GM21737 (cell line): Measurements from ENCODE around the gene SLC49A3.
"Not testable (repeated sequence)": the region's sequence is repeated elsewhere in the genome, so short reads cannot be mapped to it uniquely, and the experiment has no call there.

Experiments used
- ATAC-seq: cut with Tn5 transposase; IDR thresholded peaks from one replicate; pipeline ENCODE4 v1.9.1; 2021; ENCODE audit warnings: mild to moderate bottlenecking, moderate library complexity; ENCODE audit not compliant: unreplicated experiment

SLC49A3 gene

GRCh38 chr4:681736-682451 is 7.1 kb downstream of the SLC49A3 start:
- no peak for ATAC-seq

- no peak for ATAC-seq
Observed at GRCh38 chr4:680928-681645, 7.9 kb downstream of the SLC49A3 start.

- ATAC-seq: no peak
Observed at GRCh38 chr4:680551-680927, 8.4 kb downstream of the SLC49A3 start.

- no peak for ATAC-seq
Observed at GRCh38 chr4:680091-680490, 8.9 kb downstream of the SLC49A3 start.

GRCh38 chr4:679629-680028 is 9.3 kb downstream of the SLC49A3 start:
- ATAC-seq: no peak

- no peak for ATAC-seq
Observed at GRCh38 chr4:679104-679481, 9.9 kb downstream of the SLC49A3 start.

GRCh38 chr4:678331-679103 is 10.4 kb downstream of the SLC49A3 start:
- ATAC-seq: no peak

- ATAC-seq: no peak
Observed at GRCh38 chr4:677431-678293, 11.3 kb downstream of the SLC49A3 start.

GRCh38 chr4:676871-677235 is 12.1 kb downstream of the SLC49A3 start:
- ATAC-seq: no peak

GRCh38 chr4:675980-676870 is 12.7 kb downstream of the SLC49A3 start:
- ATAC-seq: peak; percentile 20

- peak; percentile 4 for ATAC-seq
Observed at GRCh38 chr4:675036-675882, 13.7 kb downstream of the SLC49A3 start.

GRCh38 chr4:674172-675035 is 14.5 kb downstream of the SLC49A3 start, which contains the start of the genes ATP5ME and MYL5:
ATP5ME (minus strand) TSS chr4:674276; CDS start chr4:674247, 29 bp downstream.
MYL5 (plus strand) TSS chr4:674542; CDS start chr4:678027, 3,485 bp downstream.
- peak; percentile 78 for ATAC-seq

- ATAC-seq: no peak
Observed at GRCh38 chr4:673349-674091, 15.4 kb downstream of the SLC49A3 start.

- ATAC-seq: no peak
Observed at GRCh38 chr4:671769-672168, 17.2 kb downstream of the SLC49A3 start.

- not testable (repeated sequence) for ATAC-seq
Observed at GRCh38 chr4:669806-670559, 19.0 kb downstream of the SLC49A3 start.

GRCh38 chr4:668219-668618 is 20.7 kb downstream of the SLC49A3 start:
- not testable (repeated sequence) for ATAC-seq
